ENCODE data around the gene VRK3.

DNA sequence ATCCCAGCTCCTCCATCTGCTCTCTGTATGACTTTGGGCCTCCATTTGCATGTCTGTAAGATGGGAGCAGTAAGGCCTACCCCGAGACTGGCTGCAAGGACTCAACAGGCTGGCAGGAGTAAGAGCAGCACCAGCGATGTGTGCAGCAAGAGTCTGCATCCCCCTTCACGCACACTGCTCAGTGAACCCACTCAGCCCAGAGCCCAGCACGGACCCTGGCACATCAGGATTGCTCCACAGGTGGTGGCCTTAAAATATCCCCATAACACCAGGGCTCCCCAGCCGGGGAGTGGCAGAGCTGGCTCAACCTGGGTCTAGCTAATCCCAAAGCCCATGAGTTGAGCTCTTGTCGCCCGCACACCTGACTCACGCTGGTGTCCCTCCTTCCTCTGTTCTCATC lies 23.4 kb downstream of the VRK3 start:
- TF ChIP-seq, protein P1, sequence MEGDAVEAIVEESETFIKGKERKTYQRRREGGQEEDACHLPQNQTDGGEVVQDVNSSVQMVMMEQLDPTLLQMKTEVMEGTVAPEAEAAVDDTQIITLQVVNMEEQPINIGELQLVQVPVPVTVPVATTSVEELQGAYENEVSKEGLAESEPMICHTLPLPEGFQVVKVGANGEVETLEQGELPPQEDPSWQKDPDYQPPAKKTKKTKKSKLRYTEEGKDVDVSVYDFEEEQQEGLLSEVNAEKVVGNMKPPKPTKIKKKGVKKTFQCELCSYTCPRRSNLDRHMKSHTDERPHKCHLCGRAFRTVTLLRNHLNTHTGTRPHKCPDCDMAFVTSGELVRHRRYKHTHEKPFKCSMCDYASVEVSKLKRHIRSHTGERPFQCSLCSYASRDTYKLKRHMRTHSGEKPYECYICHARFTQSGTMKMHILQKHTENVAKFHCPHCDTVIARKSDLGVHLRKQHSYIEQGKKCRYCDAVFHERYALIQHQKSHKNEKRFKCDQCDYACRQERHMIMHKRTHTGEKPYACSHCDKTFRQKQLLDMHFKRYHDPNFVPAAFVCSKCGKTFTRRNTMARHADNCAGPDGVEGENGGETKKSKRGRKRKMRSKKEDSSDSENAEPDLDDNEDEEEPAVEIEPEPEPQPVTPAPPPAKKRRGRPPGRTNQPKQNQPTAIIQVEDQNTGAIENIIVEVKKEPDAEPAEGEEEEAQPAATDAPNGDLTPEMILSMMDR (IDR thresholded peaks at IDR 0.05), result no peak
- no peak for TF ChIP-seq TCF7 (CRISPR knock-in tag; IDR thresholded peaks at IDR 0.05; ENCODE audit: low read depth)
- TF ChIP-seq NFYB (CRISPR knock-in tag; conservative IDR thresholded peaks at IDR 0.05; ENCODE audit: low read depth), result no peak
- TF ChIP-seq, protein P2, sequence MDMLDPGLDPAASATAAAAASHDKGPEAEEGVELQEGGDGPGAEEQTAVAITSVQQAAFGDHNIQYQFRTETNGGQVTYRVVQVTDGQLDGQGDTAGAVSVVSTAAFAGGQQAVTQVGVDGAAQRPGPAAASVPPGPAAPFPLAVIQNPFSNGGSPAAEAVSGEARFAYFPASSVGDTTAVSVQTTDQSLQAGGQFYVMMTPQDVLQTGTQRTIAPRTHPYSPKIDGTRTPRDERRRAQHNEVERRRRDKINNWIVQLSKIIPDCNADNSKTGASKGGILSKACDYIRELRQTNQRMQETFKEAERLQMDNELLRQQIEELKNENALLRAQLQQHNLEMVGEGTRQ (CRISPR knock-in tag; IDR thresholded peaks at IDR 0.05), result no peak
- TF ChIP-seq, protein P3, sequence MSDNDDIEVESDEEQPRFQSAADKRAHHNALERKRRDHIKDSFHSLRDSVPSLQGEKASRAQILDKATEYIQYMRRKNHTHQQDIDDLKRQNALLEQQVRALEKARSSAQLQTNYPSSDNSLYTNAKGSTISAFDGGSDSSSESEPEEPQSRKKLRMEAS (CRISPR knock-in tag; IDR thresholded peaks at IDR 0.05), result no peak
- TF ChIP-seq, protein P4, sequence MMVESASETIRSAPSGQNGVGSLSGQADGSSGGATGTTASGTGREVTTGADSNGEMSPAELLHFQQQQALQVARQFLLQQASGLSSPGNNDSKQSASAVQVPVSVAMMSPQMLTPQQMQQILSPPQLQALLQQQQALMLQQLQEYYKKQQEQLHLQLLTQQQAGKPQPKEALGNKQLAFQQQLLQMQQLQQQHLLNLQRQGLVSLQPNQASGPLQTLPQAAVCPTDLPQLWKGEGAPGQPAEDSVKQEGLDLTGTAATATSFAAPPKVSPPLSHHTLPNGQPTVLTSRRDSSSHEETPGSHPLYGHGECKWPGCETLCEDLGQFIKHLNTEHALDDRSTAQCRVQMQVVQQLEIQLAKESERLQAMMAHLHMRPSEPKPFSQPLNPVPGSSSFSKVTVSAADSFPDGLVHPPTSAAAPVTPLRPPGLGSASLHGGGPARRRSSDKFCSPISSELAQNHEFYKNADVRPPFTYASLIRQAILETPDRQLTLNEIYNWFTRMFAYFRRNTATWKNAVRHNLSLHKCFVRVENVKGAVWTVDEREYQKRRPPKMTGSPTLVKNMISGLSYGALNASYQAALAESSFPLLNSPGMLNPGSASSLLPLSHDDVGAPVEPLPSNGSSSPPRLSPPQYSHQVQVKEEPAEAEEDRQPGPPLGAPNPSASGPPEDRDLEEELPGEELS (CRISPR knock-in tag; IDR thresholded peaks at IDR 0.05), result no peak
- TF ChIP-seq, protein P5, sequence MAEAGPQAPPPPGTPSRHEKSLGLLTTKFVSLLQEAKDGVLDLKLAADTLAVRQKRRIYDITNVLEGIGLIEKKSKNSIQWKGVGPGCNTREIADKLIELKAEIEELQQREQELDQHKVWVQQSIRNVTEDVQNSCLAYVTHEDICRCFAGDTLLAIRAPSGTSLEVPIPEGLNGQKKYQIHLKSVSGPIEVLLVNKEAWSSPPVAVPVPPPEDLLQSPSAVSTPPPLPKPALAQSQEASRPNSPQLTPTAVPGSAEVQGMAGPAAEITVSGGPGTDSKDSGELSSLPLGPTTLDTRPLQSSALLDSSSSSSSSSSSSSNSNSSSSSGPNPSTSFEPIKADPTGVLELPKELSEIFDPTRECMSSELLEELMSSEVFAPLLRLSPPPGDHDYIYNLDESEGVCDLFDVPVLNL (CRISPR knock-in tag; IDR thresholded peaks at IDR 0.05; ENCODE audit: borderline replicate concordance, low read depth), result no peak
- no peak for TF ChIP-seq NR3C1 (CRISPR knock-in tag; conservative IDR thresholded peaks at IDR 0.05; ENCODE audit: low read depth)
- TF ChIP-seq, protein P6, sequence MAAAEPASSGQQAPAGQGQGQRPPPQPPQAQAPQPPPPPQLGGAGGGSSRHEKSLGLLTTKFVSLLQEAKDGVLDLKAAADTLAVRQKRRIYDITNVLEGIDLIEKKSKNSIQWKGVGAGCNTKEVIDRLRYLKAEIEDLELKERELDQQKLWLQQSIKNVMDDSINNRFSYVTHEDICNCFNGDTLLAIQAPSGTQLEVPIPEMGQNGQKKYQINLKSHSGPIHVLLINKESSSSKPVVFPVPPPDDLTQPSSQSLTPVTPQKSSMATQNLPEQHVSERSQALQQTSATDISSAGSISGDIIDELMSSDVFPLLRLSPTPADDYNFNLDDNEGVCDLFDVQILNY (CRISPR knock-in tag; IDR thresholded peaks at IDR 0.05), result no peak
- no peak for TF ChIP-seq NR1H2 (CRISPR knock-in tag; IDR thresholded peaks at IDR 0.05)
- no peak for TF ChIP-seq SP1 (CRISPR knock-in tag; conservative IDR thresholded peaks at IDR 0.05)
- no peak for TF ChIP-seq ZNF121 (CRISPR knock-in tag; IDR thresholded peaks at IDR 0.05)

All from WTC11 (cell line).